ENCODE data around the gene DDX25. TPM values are rescaled to one million over a fixed set of nuclear protein-coding genes. Genes with fewer than 3 reads are reported as not detected.
A peak's percentile ranks its signal among the peaks of the same experiment; 100 is the strongest.

The DDX25 gene
- total RNA-seq, 4 donors from 2014 or later: 0.06 to 0.17 TPM; not detected in 2

- WGBS: 33% methylated on average over 7 of the region's 7 CpGs
These were observed 48.7 kb downstream of the DDX25 start for GRCh38 chr11:125952973-125953372.

GRCh38 chr11:125953401-125953935 lies 49.2 kb downstream of the DDX25 start:
- DNase-seq (ENCODE audit: extremely low spot score): peak; percentile 90
- Histone ChIP-seq H3K36me3 (peaks cover 0 to 22% (median 4%) of the 10 kb centered on the region in 4 donors), H3K4me1 (peaks cover 19 to 37% (median 32%) of the 10 kb centered on the region in 4 donors), H3K9me3 (no peaks in the 10 kb centered on the region), H3K4me3 (peak overlapping the region in 1 of 4 donors; percentile 9), H3K27me3 (no peaks in the 10 kb centered on the region), H3K27ac (replicated peaks in 1 of 4) (peak overlapping the region in 1 of 4 donors; percentile 48)
- TF ChIP-seq CTCF (IDR thresholded peaks at IDR 0.05) (no peak), EP300 (IDR thresholded peaks at IDR 0.05) (no peak), POLR2A (IDR thresholded peaks at IDR 0.05; ENCODE audit: low read depth) (no peak), POLR2AphosphoS5 (IDR thresholded peaks at IDR 0.05) (no peak)
- 82% methylated on average over 14 of the region's 20 CpGs for WGBS
- intact Hi-C loops (cut with DNase I): loop anchor here (5.0 kb wide), 1 partner anchor 109 kb away; the partner anchor contains the start of gene CDON

More at GRCh38 chr11:125952973-125953372, 48.7 kb downstream of the DDX25 start:
- Histone ChIP-seq H3K4me1 (peaks cover 19 to 37% (median 32%) of the 10 kb centered on the region in 4 donors), H3K27ac (replicated peaks in 1 of 4) (peak overlapping the region in 2 of 4 donors; percentile 10 to 48), H3K4me3 (peak overlapping the region in 1 of 4 donors; percentile 9), H3K36me3 (peaks cover 0 to 18% (median 3%) of the 10 kb centered on the region in 4 donors), H3K27me3 (no peaks in the 10 kb centered on the region), H3K9me3 (no peaks in the 10 kb centered on the region)
- intact Hi-C loops (cut with DNase I): loop anchor here (5.0 kb wide), 1 partner anchor 109 kb away; the partner anchor contains the start of gene CDON
- peak; percentile 92 for DNase-seq (ENCODE audit: extremely low spot score)
- no peak for TF ChIP-seq POLR2A (IDR thresholded peaks at IDR 0.05; ENCODE audit: low read depth)
- peak; percentile 61 to 70 for TF ChIP-seq POLR2AphosphoS5 (IDR thresholded peaks at IDR 0.05)

- WGBS: 92% methylated on average over 16 of the region's 21 CpGs
- Histone ChIP-seq H3K4me1 (peaks cover 19 to 37% (median 32%) of the 10 kb centered on the region in 4 donors), H3K36me3 (peaks cover 0 to 23% (median 7%) of the 10 kb centered on the region in 4 donors), H3K4me3 (no peak overlapping the region), H3K27me3 (no peaks in the 10 kb centered on the region), H3K27ac (replicated peaks in 1 of 4) (no peak overlapping the region), H3K9me3 (no peaks in the 10 kb centered on the region)
- TF ChIP-seq POLR2AphosphoS5 (IDR thresholded peaks at IDR 0.05) (no peak), EP300 (IDR thresholded peaks at IDR 0.05) (no peak), POLR2A (IDR thresholded peaks at IDR 0.05; ENCODE audit: low read depth) (no peak), CTCF (IDR thresholded peaks at IDR 0.05) (no peak)
- peak; percentile 89 for DNase-seq (ENCODE audit: extremely low spot score)
- intact Hi-C loops (cut with DNase I): loop anchor here (5.0 kb wide), 1 partner anchor 108 kb away; the partner anchor contains the start of gene CDON
These were observed 50.0 kb downstream of the DDX25 start for GRCh38 chr11:125954123-125954944.

- no peak overlapping the region for H3K27ac ChIP-seq (replicated peaks in 1 of 4)
- H3K36me3 ChIP-seq: peaks cover 0 to 31% (median 11%) of the 10 kb centered on the region in 4 donors
- H3K4me1 ChIP-seq: peaks cover 19 to 37% (median 32%) of the 10 kb centered on the region in 4 donors
- WGBS: 96% methylated on average over 12 of the region's 15 CpGs
- DNase-seq (ENCODE audit: extremely low spot score): peak; percentile 84
- H3K4me3 ChIP-seq: no peak overlapping the region
- H3K9me3 ChIP-seq: no peaks in the 10 kb centered on the region
- TF ChIP-seq CTCF (IDR thresholded peaks at IDR 0.05) (no peak), EP300 (IDR thresholded peaks at IDR 0.05) (no peak), POLR2A (IDR thresholded peaks at IDR 0.05; ENCODE audit: low read depth) (no peak), POLR2AphosphoS5 (IDR thresholded peaks at IDR 0.05) (no peak)
- intact Hi-C loops (cut with DNase I): loop anchor here (5.0 kb wide), 1 partner anchor 107 kb away; the partner anchor contains the start of gene CDON
- no peaks in the 10 kb centered on the region for H3K27me3 ChIP-seq
These were observed 50.8 kb downstream of the DDX25 start for GRCh38 chr11:125954945-125955640.

Data from esophagus muscularis mucosa (tissue), 4 donors.